G401 (cell line): ENCODE results near the gene NPPB. TPM values are rescaled to one million over a fixed set of nuclear protein-coding genes. Genes with fewer than 3 reads are reported as not detected.

ENCODE experiments used
- DNase-seq: peaks from one replicate; pipeline ENCODE4 v3.0.0-alpha.2; 2015; ENCODE audit warnings: low spot score
- in situ Hi-C: cut with HindIII; loops from 2 replicates; pipeline ENCODE4 v1.10.0; 2016; ENCODE audit warnings: low sequenced_read_pairs, mixed read lengths
- total RNA-seq: library from RNA; depleted of rRNA; stranded (reverse); fragments of >200 nt; shearing (Covaris generic); gene quantifications from 2 replicates; pipeline ENCODE4 v1.2.3, GENCODE V29; 2014

NPPB gene
- total RNA-seq, 1 experiment from 2014 or later: not detected

DNA sequence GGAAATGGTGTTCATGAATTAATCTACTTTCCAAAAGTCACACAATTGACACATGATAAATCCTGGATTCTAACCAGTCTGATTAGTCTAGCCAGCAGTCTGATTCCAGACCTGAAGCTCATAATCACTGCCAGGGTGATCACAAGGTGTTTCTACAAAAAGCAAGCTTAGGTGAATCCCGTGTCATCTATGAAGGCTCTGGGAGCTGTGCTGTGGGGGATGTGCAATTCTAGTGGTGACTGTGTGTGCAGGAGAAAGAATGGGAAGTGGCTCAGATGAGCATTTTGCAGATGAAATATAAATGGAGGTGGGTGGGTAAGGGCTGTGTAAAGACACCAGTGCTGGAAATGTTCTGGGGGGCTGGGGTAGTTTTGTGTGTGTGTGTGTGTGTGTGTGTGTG is 1.8 kb upstream of the NPPB start:
- DNase-seq: no peak
- in situ Hi-C loops: loop anchor here (10.0 kb wide), 1 partner anchor 46 kb away; no protein-coding TSS in a partner anchor

DNA sequence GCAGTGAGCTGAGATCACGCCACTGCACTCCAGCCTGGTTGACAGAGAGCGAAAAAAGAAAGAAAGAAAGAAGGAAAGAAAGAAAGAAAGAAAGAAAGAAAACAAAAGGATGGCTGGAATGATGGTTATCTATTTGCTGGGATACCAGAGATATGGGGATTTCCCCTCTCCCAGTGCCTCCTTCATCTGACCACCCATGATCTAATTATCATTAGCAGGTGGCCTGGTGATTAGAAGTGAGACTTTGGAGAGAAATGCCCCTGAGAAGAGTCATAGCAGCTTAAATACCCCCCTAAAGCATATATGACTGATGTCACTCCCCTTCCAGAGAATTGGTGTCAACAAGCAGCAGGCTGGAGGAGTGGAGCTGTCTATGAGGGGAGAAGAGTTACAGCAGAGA is 1.3 kb upstream of the NPPB start:
- in situ Hi-C loops: loop anchor here (10.0 kb wide), 1 partner anchor 45 kb away; no protein-coding TSS in a partner anchor

DNA sequence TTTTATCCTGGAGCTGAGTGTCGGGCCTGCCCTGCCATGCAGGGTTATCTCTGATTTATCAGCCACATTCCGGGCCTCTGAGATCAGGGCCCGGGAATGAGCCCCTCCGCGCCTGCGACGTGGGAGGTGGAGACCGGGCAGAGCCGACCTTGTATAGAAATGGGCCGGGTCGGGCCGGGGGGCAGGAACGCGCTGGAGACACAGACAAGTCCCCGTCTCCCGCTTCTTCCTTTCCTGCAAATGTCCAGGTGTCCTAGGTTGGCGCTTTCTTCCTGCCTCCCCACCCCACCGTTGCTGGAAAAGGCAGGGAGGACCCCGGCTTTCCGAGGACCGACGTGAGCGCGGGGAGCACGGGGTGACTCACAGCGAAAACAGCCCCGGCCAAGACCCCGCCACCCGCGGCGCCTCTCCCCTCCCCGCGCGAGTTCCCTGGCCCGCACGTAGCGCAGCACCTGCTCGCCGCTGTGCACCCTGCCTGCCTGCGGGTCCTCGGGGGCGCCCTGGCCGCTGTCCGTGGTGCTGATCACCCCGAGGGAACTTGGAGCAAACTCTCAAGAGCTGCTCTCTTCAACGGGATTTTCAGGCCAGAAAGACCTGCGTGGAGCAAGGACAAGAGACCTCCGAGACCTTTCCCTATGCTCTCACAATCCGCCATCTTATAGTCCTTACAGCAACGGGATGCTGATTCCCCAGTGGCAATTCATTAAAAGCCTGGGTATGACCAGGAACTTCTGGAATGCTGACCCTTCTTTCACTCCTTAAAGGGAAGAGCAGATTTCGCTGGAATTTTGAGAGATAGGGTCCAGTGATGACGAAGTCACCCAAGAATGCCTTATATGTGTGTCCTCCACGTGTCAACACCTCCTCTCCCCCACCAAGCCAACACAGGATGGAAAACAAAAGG is 475 bp upstream of the NPPB start:
- in situ Hi-C loops: no loop called here
- DNase-seq: no peak

More for the DNA sequence above, 1.3 kb upstream of the NPPB start:
- no peak for DNase-seq

DNA sequence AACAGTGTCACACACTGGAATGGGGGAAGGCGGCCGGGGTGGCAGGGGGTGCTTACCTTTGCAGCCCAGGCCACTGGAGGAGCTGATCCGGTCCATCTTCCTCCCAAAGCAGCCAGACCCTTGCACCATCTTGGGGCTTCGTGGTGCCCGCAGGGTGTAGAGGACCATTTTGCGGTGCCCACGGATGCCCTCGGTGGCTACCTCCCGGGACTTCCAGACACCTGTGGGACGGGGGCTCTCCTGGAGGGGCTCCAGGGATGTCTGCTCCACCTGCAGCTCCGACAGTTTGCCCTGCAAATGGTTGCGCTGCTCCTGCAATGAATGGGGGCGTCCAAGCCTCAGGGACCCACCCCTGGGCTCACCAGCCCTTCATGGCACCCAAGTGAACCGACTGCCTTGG is 587 bp downstream of the NPPB start:
- DNase-seq: no peak
- in situ Hi-C loops: no loop called here

DNA sequence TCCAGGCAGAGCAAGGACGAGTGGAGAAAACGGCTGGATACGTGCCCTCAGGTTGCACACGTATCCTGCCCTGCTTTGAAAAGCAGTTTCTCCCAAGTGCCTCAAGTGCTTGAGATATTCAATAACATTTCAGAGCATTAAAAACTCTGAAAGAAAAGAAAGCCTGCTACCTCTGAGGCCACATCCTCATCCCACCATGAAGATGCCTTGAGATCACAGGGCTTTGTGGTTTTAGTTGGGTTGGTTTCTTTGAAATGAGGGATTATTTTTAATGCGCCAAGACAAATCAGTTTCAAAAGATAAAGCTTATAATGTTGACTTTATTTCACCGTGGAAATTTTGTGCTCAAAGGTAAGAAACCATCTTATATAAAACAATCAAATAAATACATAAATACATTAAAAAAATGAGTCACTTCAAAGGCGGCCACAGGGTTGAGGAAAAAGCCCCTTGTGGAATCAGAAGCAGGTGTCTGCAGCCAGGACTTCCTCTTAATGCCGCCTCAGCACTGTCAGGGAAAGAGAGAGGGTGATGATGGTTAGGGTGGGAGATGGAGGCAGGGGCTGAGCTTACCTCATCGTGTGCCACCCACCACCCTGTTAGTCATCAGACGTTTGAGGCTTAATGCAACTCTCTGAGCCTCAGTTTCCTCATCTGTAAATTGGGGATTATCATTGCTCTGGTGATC is 1.4 kb downstream of the NPPB start:
- no peak for DNase-seq
- in situ Hi-C loops: no loop called here

DNA sequence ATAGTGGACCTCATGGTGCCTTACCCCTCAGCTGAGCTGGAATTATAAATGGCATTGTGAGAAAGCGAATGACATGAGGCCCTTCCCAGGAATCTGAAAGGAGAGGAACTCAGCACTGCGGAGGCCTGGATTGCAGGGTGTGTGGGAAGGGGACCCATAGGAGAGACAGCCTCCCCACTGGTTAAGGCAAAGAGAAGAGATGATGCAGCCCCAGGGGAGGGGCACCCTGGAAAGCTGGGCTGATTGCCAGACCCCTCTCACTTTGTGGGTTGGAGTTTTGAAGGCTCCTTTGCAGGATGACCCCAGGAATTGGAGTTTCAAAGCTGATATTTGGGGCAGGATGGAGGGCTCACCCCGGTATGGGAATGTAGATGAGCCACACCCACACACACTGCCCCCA is 2.0 kb downstream of the NPPB start:
- in situ Hi-C loops: no loop called here
- no peak for DNase-seq

DNA sequence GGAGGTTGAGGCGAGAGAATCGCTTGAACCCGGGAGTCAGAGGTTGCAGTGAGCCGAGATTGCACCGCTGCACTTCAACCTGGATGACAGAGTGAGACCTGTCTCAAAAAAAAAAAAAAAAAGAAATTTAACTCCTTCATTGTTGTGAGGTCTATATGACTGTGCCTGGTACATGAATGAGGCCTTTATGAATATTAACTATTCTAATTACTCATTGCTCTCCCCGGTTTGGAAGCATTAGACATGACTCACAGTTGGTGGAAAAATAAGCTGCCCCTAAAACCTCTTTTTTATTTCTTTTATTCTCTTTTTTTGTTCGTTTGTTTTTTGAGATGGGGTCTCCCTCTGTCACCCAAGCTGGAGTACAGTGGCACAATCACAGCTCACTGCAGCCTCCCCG is 3.3 kb downstream of the NPPB start:
- in situ Hi-C loops: no loop called here
- DNase-seq: no peak

DNA sequence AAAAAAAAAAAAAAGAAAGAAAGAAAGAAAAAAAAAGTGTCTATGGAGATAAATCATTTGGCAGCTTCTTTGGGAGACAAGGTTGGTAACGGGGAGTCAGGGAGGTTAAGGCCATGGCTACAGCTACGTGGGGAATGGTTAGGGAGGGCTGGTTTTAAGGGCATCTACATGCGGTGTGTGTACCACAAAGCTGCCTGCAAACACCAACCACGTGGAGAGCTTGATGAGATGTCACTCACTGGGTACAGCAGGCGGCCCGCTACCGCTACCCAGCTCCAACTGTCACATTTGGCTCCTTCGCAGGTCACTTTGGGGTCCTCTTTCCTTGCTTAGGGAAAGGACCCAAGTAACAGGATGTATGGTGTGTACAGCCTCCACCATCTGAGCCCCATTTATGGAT is 4.2 kb downstream of the NPPB start:
- in situ Hi-C loops: no loop called here
- no peak for DNase-seq

DNA sequence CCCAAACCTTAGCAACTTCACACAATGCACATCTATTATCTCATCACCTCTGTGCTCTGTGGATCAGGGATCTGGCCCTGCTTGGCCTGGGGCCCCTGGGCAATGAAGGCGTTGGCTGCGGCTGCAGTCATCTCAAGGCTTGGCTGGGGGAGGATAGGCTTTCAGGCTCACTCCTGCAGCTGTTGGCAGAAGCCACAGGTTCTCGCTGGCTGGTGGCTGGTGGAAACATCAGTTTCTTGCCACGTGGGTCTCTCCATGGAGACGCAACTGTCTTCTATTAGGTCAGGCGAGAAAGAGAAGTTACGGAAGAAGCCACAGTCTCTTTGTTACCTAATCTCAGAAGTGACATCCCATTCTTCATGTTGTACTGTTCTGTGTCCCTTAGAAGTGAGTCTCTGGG is 7.6 kb downstream of the NPPB start:
- in situ Hi-C loops: no loop called here
- no peak for DNase-seq

DNA sequence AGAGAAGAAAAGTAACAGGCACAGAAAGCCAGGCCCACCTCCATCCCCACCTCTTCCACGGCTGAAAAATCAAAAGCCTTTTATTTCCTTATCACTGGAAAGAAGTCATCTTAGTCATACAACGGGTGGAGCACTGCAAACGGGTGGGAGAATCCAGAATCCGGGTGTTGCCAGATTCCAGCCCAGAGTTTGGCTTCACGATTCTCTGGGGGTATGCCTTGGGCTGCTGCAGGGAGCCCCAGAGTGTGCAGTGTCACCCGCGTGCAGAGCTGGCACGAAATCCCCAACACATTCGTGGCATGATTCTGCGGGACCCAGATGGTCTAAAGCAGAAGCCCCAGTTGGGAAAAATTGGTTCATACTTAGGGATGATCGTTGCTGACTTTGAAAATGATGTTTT is 8.6 kb downstream of the NPPB start:
- DNase-seq: no peak

DNA sequence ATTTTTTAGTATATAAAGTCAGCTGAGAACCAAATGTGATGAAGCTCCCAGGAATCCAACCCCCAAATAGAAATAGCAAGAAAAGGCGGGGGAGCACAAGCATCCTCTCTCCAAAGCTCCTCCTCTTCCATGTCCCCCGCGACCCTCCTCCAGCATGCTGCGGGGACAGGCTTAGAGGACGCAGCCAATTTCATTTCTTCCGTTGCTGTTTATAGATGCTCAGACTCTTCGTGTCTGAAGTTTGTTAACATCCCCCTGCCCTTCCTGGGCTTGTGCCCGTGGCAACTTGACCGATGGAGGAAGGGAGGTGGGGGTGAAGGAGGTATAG is 10.4 kb downstream of the NPPB start:
- DNase-seq: no peak
- in situ Hi-C loops: no loop called here

More for the DNA sequence above, 8.6 kb downstream of the NPPB start:
- in situ Hi-C loops: no loop called here

DNA sequence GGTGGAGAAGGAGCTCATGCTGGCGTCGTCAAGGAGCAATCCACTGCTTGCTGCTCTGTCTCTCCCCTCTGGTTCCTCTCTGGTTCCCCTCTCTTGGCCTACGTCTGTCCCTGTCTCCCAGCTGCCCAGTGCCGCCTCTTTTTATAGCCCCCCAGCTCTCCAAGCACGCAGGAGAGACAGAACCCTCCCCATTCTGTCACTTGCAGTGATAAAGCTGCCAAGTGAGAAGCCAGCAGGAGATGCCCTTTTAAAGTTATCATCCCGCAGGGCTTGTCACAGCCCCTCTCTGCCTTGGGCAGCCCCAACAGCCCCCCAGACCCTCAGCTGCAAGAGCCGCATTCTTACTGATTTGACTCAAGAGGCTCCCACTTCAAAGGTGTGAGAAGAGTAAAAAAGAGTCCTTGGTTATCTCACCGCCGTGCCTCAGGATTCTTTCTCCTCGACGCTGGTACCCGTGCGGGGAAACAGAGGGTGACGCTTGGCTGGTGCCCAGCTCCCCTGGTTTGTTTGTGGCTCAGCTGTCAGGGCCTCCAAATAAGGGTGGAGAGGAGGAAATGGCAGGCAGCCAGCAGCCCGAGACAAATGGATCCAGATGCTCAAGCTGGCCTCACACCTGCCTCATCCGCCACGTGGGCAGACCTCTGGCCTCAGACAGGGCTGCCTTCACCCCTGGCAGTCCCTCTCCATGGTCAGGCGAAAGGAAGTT is 10.9 kb downstream of the NPPB start, which contains the start of gene NPPA:
Gene NPPA (minus strand): TSS at position 117 of the 706 bp plus-strand sequence. CDS start 99 bp downstream, at position 18.
- no peak for DNase-seq
- in situ Hi-C loops: no loop called here

DNA sequence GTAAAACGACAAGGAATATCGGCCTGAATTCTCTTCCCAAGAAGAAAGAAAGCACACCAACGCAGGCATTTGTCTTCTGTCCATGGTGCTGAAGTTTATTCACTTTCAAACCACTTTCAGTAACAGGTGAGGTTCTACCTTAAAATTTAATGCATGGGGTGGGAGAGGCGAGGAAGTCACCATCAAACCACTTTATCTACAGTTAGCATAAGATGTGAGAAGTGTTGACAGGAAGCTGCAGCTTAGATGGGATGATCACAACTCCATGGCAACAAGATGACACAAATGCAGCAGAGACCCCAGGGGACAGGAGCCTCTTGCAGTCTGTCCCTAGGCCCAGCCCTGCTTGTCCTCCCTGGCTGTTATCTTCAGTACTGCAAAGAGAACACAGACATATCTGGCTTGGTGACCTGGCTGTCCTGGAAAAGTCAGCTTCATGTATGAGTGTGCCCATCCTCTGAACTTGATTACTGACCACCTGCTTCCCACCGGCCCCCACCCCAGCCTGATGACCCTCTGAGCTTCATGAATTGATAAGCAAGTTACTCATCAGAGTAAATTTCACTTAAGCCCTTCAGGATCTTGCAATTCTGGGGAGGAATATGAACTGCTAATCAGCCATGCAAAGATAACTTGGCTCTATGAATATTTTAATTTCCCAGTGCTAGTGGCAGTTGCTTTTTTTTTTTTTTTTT is 13.0 kb downstream of the NPPB start:
- no peak for DNase-seq
- in situ Hi-C loops: no loop called here

DNA sequence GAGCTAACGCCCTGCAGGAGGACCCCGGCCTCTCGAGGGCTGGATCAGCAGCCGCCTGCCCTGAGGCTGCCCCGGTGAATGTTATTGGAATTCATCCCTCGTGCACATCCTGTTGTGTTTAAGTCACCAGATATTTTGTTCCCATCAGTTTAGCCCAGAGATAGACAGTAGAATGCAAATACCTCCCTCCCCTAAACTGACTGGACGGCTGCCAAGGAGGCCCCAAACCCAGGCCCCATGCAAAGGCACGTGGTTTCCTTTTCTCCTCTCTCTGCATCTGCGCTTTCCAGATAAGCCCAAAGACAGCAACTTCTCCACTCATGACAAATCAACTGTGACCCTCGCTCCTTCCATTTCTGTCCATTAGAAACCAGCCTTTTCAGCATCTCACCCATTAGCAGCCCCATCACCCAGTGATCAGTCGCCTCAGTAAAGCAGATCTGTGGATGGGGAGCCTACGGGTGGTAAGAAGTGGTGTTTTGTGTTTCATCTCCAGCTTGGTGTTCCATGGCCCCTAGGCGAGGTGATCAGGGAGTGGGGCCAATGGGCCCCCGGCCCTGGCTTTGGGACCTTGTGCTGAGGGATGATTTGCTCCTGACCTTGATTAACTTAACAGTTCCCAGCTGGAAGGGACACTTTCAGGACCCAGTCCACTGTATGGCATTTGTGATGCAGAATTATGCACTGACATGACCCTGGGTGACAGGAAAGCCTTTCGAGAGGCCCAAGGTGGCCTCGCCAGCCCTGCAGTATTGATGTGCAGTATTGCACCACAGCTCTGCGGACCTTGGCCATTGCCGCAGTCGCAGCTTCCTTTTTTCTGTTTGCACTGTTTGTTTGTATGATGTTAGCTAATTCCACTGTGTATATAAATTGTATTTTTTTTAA is 16.3 kb downstream of the NPPB start:
- in situ Hi-C loops: no loop called here

DNA sequence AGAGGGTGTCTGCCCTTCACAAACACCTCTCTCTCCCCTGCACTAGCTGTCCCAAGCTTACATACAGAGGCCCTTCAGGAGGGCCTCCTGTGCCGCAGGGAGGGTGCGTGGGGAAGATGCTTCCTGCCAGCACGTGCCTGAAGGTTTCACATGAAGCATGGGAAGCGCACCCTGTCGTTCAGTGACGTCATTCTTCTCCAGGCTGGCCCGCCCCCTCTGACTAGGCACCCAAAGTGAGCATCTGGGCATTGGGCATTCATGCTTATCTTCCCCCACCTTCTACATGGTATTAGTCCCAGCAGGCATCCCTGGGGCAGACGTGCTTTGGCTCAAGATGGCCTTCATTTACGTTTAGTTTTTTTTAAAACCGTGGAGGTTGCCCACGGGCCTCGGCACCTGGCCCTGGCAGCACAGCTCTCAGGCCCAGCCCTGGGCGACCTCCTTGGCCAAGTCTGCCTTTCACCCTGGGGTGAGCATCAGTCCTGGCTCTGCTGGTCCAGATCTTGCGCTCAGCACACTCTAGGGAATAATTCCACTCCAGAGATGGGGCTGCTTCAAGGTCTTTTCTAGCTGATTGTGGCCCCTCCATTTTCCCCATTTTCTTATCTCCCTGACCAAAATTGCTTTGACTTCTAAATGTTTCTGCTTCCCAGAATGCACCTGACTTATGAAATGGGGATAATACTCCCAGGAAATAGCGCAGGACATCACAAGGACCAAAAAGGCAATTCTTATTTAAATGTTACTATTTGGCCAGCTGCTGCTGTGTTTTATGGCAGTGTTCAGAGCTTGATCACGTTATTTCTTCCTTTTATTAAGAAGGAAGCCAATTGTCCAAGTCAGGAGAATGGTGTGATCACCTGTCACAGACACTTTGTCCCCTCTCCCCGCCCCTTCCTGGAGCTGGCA is 17.2 kb downstream of the NPPB start:
- in situ Hi-C loops: no loop called here
- DNase-seq: no peak

More for the DNA sequence above, 16.3 kb downstream of the NPPB start:
- DNase-seq: no peak

DNA sequence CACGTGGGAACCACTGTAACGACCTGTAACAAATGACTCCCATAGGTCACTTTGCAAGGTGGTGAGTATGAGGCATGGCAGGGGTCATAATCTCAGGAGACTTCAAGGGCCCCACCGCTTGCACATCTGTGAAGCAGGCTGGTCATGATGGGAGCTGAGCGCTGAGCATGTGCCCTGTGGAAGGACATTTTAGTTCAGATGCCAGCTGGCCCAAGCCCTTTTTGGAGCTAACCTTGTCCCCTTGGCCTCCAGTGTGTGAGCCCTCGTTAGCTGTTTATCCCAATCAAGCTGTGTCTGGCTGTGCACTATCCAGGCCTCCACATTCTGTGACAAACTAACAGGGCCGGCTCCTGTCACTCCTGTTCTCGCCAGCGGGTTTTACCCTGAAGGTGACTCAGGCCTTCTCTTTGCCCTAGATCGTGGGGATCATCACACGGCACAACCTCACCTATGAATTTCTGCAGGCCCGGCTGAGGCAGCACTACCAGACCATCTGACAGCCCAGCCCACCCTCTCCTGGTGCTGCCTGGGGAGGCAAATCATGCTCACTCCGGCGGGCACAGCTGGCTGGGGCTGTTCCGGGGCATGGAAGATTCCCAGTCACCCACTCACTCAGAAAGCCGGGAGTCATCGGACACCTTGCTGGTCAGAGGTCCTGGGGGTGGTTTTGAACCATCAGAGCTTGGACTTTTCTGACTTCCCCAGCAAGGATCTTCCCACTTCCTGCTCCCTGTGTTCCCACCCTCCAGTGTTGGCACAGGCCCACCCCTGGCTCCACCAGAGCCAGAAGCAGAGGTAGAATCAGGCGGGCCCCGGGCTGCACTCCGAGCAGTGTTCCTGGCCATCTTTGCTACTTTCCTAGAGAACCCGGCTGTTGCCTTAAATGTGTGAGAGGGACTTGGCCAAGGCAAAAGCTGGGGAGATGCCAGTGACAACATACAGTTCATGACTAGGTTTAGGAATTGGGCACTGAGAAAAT is 18.7 kb downstream of the NPPB start:
- in situ Hi-C loops: no loop called here
- DNase-seq: no peak
